ENCODE results near the gene NOM1.

GRCh38 chr7:156966387-156966786 lies 16.9 kb downstream of the NOM1 start:
- no peak for TF ChIP-seq CTCF (IDR thresholded peaks at IDR 0.05; ENCODE audit: insufficient read depth, low read length)
- no peak for TF ChIP-seq REST (IDR thresholded peaks at IDR 0.05; ENCODE audit: insufficient replicate concordance, low read depth)
